ENCODE measurements around the gene MCEMP1. TPM values are rescaled to one million over a fixed set of nuclear protein-coding genes. Genes with fewer than 3 reads are reported as not detected.

Gene MCEMP1
- total RNA-seq = not detected in 2 replicates

- TF ChIP-seq CTCF (conservative IDR thresholded peaks at IDR 0.05; ENCODE audit: low read depth, low read length) = no peak
- no peak within 1 kb of the TSS for H3K4me3 ChIP-seq (ENCODE audit: low read depth, low read length)
- no peak for DNase-seq (ENCODE audit: low read depth)
Measured at GRCh38 chr19:7676854-7677253, at the start of gene MCEMP1. MCEMP1 (plus strand) TSS chr19:7677090; CDS start chr19:7677121, 31 bp downstream.

GRCh38 chr19:7627166-7627565 lies 49.7 kb upstream of the MCEMP1 start:
- H3K4me3 ChIP-seq (ENCODE audit: low read depth, low read length) = no peak overlapping the region
- no peak for TF ChIP-seq CTCF (conservative IDR thresholded peaks at IDR 0.05; ENCODE audit: low read depth, low read length)
- DNase-seq (ENCODE audit: low read depth) = no peak

- TF ChIP-seq CTCF (conservative IDR thresholded peaks at IDR 0.05; ENCODE audit: low read depth, low read length) = no peak
- DNase-seq (ENCODE audit: low read depth) = no peak
- H3K4me3 ChIP-seq (ENCODE audit: low read depth, low read length) = peak overlapping the region; percentile 75
Measured at GRCh38 chr19:7628589-7629311, 48.1 kb upstream of the MCEMP1 start.

GRCh38 chr19:7629347-7630054 lies 47.4 kb upstream of the MCEMP1 start, which contains the start of the genes PET100 and XAB2:
PET100 (plus strand) TSS chr19:7629793; CDS start chr19:7629834, 41 bp downstream.
XAB2 (minus strand) TSS chr19:7629545; CDS start chr19:7629527, 18 bp downstream.
- no peak for TF ChIP-seq CTCF (conservative IDR thresholded peaks at IDR 0.05; ENCODE audit: low read depth, low read length)
- DNase-seq (ENCODE audit: low read depth) = peak; percentile 91
- peak within 1 kb of the TSS; percentile 75 for H3K4me3 ChIP-seq (ENCODE audit: low read depth, low read length)

- H3K4me3 ChIP-seq (ENCODE audit: low read depth, low read length) = no peak overlapping the region
- TF ChIP-seq CTCF (conservative IDR thresholded peaks at IDR 0.05; ENCODE audit: low read depth, low read length) = no peak
- no peak for DNase-seq (ENCODE audit: low read depth)
Measured at GRCh38 chr19:7631577-7631976, 45.3 kb upstream of the MCEMP1 start.

GRCh38 chr19:7632340-7633203 lies 44.3 kb upstream of the MCEMP1 start:
- H3K4me3 ChIP-seq (ENCODE audit: low read depth, low read length) = no peak overlapping the region
- DNase-seq (ENCODE audit: low read depth) = no peak
- TF ChIP-seq CTCF (conservative IDR thresholded peaks at IDR 0.05; ENCODE audit: low read depth, low read length) = no peak

Measured in epithelial cell of proximal tubule (primary cell).